Kidney (tissue), 14 donors: ENCODE data around the gene TMEM131L. TPM values are rescaled to one million over a fixed set of nuclear protein-coding genes. Genes with fewer than 3 reads are reported as not detected.
A peak's percentile ranks its signal among the peaks of the same experiment; 100 is the strongest.

Source experiments
- DNase-seq, 5 donors: peaks; one replicate each; pipeline ENCODE4 v3.0.0-alpha.2; 2013 to 2020
- FAIRE-seq: peaks from 2 replicates; lab custom pipeline; 2012; peaks lifted over from hg19 to GRCh38; lab: Jason Lieb, UNC
- H3K27ac ChIP-seq, 2 donors: one replicate each; pipeline ENCODE4 v1.7.0; 2013; ENCODE audit warnings: low read depth in 2 of 2, low read length in 2 of 2, inconsistent platforms in 1 of 2
- H3K27me3 ChIP-seq: one replicate; pipeline ENCODE4 v1.7.1; 2013; ENCODE audit warnings: low read length, inconsistent platforms; ENCODE audit not compliant: control insufficient read depth, insufficient read depth
- H3K36me3 ChIP-seq, 3 donors: one replicate each; pipeline versions ENCODE4 v1.7.0 to v1.7.1; 2013; ENCODE audit warnings: low read length in 3 of 3, control low read depth in 1 of 3, inconsistent platforms in 1 of 3; ENCODE audit not compliant: insufficient read depth in 3 of 3, control insufficient read depth in 2 of 3
- H3K4me1 ChIP-seq, 3 donors: one replicate each; pipeline versions ENCODE4 v1.7.0 to v1.7.1; 2013; ENCODE audit warnings: low read length in 3 of 3, inconsistent platforms in 1 of 3, low read depth in 1 of 3; ENCODE audit not compliant: control insufficient read depth in 2 of 3, insufficient read depth in 2 of 3
- H3K4me3 ChIP-seq, 3 donors: one replicate each; pipeline versions ENCODE4 v1.7.0 to v1.8.1; 2013; ENCODE audit warnings: low read length in 3 of 3, control low read depth in 1 of 3, inconsistent platforms in 1 of 3
- H3K9ac ChIP-seq, 3 donors: one replicate each; pipeline versions ENCODE4 v1.7.0 to v1.7.1; 2013; ENCODE audit warnings: low read length in 3 of 3, control low read depth in 1 of 3, inconsistent platforms in 1 of 3
- H3K9me3 ChIP-seq, 3 donors: one replicate each; pipeline versions ENCODE4 v1.7.0 to v1.7.1; 2013; ENCODE audit warnings: low read length in 3 of 3, control low read depth in 1 of 3, inconsistent platforms in 1 of 3; ENCODE audit not compliant: control insufficient read depth in 2 of 3, insufficient read depth in 1 of 3
- CTCF ChIP-seq: IDR thresholded peaks from 3 replicates; pipeline ENCODE4 v1.5.1; 2012; ENCODE audit warnings: mild to moderate bottlenecking, moderate library complexity, borderline replicate concordance; ENCODE audit not compliant: insufficient read depth; ENCODE audit errors: extremely low read depth
- intact Hi-C: fragments of 100-400 bp; cut with DNase I; formaldehyde crosslinking; loops from one replicate; pipeline ENCODE4 v1.11.1; 2022
- polyA plus RNA-seq: library from polyadenylated mRNA; stranded (reverse); fragments of 350-450 nt; fragmentation: Illumina TruSeq; extraction: RNeasy Lipid Tissue Mini Kit (QIAGEN cat#74804); gene quantifications from one replicate; pipeline ENCODE4 v1.2.3, GENCODE V29; 2014; ENCODE audit warnings: low read depth, low replicate concordance; ENCODE audit not compliant: insufficient read depth
- total RNA-seq: library from RNA; stranded (reverse); fragmentation: NEBNext Ultra II Directional; extraction: Animal tissue kit (Norgen Biotek cat#: 25700); gene quantifications from one replicate; pipeline ENCODE4 v1.2.1, GENCODE V29; 2021
- donor health status: control.
- donor health status: control.
- donor health status: control.
- donor health status: control.
- donor health status: control.
- donor health status: DM: yes; HTN: yes; CAD: no.
- donor health status: Normal renal cell carcinoma (clear cell type).

The TMEM131L gene
- total and polyA plus RNA-seq, 2 donors from 2014 or later: 3.0 to 17.0 TPM

GRCh38 chr4:153464068-153464467 is 2.1 kb upstream of the TMEM131L start:
- H3K9me3 ChIP-seq: no peaks in the 10 kb centered on the region
- no peaks in the 10 kb centered on the region for H3K36me3 ChIP-seq
- no peak overlapping the region for H3K4me3 ChIP-seq
- no peaks in the 10 kb centered on the region for H3K27me3 ChIP-seq
- H3K27ac ChIP-seq: no peak overlapping the region
- FAIRE-seq (no peak), DNase-seq (peak in 2 of 5 donors; percentile 77 to 84)
- H3K4me1 ChIP-seq: peaks cover 0 to 8% (median 8%) of the 10 kb centered on the region in 3 donors
- no peak for TF ChIP-seq CTCF
- no peak overlapping the region for H3K9ac ChIP-seq
- intact Hi-C loops: loop anchor here (10.0 kb wide), 1 partner anchor 111 kb away; no protein-coding TSS in a partner anchor

GRCh38 chr4:153465140-153465539 is 1.0 kb upstream of the TMEM131L start:
- peak overlapping the region in 1 of 2 donors; percentile 32 for H3K27ac ChIP-seq

GRCh38 chr4:153465615-153466080 is 512 bp upstream of the TMEM131L start:
- intact Hi-C loops: loop anchor here (10.0 kb wide), 1 partner anchor 109 kb away; no protein-coding TSS in a partner anchor
- peak overlapping the region in 2 of 3 donors; percentile 55 to 56 for H3K9ac ChIP-seq
- peak overlapping the region in 1 of 2 donors; percentile 32 for H3K27ac ChIP-seq
- H3K4me1 ChIP-seq: peaks cover 0 to 8% (median 8%) of the 10 kb centered on the region in 3 donors
- no peaks in the 10 kb centered on the region for H3K36me3 ChIP-seq
- H3K27me3 ChIP-seq: no peaks in the 10 kb centered on the region
- TF ChIP-seq CTCF: peak; percentile 26
- peak overlapping the region; percentile 65 to 69 (median 67) for H3K4me3 ChIP-seq
- no peak for FAIRE-seq
- no peaks in the 10 kb centered on the region for H3K9me3 ChIP-seq
- peak; percentile 71 to 88 (median 83) for DNase-seq

More at GRCh38 chr4:153465140-153465539, 1.0 kb upstream of the TMEM131L start:
- Histone ChIP-seq H3K4me3 (peak overlapping the region; percentile 65 to 69 (median 67)), H3K4me1 (peaks cover 0 to 8% (median 8%) of the 10 kb centered on the region in 3 donors), H3K36me3 (no peaks in the 10 kb centered on the region), H3K27me3 (no peaks in the 10 kb centered on the region), H3K9me3 (no peaks in the 10 kb centered on the region), H3K9ac (peak overlapping the region in 1 of 3 donors; percentile 55)
- intact Hi-C loops: loop anchor here (10.0 kb wide), 1 partner anchor 110 kb away; no protein-coding TSS in a partner anchor
- TF ChIP-seq CTCF: no peak
- FAIRE-seq (no peak), DNase-seq (no peak)
